RWPE1 (cell line): ENCODE measurements around the gene RAD51AP2.
A peak's percentile ranks its signal among the peaks of the same experiment; 100 is the strongest.

Experiments
- CTCF ChIA-PET: fragments of 350-600 bp; sonication (Branson Sonifier 250); formaldehyde crosslinking; extraction: SDS; loops from one replicate; lab custom pipeline; 2021; lab: Yijun Ruan, JAX
- POLR2A ChIA-PET: fragments of 400-600 bp; formaldehyde crosslinking; extraction: SDS; loops from one replicate; lab custom pipeline; 2020; ENCODE audit warnings: antibody characterized with exemption; ENCODE audit not compliant: low non-redundant PET; lab: Yijun Ruan, JAX
- DNase-seq: peaks from one replicate; pipeline ENCODE4 v3.0.0; 2012; ENCODE audit warnings: low spot score
- H3K27ac ChIP-seq: fragments of 450-650 bp; 2 replicates; pipeline ENCODE4 v1.5.1; 2017
- TF ChIP-seq, protein P1 (sequence below): fragments of 450-650 bp; conservative IDR thresholded peaks from 2 replicates; pipeline ENCODE4 v1.5.1; 2017; ENCODE audit warnings: low read depth, mild to moderate bottlenecking

RAD51AP2 gene

DNA sequence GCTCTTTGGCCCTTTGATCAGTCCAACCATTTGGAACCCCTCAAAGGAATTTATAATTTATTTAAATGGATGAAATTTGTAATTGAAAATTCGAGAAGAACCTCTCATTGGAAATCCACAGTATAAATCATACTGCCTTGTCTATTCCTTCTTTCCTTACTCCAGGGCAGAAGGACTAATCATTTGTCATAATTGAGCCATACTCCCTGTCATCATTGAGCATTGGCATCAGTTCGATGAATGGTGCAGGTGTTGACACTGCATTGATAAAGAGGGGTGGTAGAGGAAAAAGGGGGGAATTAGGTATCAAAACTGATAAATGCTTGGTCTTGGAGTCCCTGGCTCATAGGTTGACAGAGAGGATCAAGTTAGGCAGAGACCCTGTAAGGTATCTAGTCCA lies 24.2 kb upstream of the RAD51AP2 start:
- CTCF ChIA-PET: no interaction called here
- TF ChIP-seq, protein P1, sequence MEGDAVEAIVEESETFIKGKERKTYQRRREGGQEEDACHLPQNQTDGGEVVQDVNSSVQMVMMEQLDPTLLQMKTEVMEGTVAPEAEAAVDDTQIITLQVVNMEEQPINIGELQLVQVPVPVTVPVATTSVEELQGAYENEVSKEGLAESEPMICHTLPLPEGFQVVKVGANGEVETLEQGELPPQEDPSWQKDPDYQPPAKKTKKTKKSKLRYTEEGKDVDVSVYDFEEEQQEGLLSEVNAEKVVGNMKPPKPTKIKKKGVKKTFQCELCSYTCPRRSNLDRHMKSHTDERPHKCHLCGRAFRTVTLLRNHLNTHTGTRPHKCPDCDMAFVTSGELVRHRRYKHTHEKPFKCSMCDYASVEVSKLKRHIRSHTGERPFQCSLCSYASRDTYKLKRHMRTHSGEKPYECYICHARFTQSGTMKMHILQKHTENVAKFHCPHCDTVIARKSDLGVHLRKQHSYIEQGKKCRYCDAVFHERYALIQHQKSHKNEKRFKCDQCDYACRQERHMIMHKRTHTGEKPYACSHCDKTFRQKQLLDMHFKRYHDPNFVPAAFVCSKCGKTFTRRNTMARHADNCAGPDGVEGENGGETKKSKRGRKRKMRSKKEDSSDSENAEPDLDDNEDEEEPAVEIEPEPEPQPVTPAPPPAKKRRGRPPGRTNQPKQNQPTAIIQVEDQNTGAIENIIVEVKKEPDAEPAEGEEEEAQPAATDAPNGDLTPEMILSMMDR: no peak
- H3K27ac ChIP-seq: no peak overlapping the region
- POLR2A ChIA-PET: no interaction called here
- DNase-seq: no peak

DNA sequence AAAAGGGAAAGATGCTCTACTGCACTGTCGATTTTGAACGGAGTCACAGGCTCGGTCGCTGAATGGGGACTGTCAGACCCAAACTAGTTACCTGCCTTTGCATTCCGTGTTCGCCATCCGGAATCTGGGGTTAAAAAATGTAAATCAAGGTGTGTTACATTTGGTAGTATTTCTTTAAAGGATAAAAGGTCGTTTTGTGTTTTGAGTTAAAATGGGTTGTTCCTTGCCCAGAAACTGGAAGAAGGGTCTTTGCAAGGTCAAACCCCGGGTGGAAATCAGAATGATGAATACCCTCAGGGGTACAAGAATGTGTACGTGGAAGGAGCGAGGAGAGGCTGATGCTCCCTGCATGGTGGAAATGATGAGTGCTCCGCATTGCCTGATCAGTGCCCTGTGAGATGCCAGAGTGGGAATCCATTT lies 23.3 kb upstream of the RAD51AP2 start:
- DNase-seq: no peak
- no peak overlapping the region for H3K27ac ChIP-seq
- ChIA-PET CTCF (no interaction called here), POLR2A (no interaction called here)
- TF ChIP-seq, protein P1: no peak

DNA sequence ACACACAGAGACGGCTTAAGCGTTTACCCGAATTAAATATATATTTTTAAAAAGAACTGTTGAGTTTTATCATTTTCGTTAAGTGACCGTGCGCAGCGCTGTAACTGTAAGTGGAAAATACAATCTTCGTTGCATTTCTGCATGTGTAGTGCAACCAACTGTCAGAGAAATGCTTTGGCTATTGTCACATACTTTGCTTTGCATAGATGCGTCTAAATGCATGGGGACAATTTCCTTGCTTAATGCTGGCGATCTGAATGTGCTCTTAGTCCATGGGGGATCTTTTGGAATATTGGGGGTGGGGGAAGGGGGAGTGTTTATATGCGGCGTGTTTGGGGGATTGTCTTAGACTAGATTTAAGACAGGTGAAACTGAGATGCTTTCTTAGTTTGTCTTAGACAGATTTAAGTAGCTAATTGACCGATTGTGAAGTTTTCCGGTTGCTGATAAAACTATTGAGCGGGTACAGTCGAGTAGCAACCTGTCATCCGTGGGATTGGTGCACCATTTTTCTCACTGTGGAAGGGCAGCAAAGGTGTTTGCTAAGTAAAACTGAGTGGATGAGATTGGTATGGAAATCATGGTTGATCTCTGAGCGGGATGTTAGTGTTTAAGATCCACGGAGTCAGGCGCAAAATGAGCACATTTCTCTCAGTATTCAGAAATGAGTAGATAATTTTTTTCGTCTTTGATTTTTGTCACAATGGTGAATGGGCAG lies 22.7 kb upstream of the RAD51AP2 start:
- TF ChIP-seq, protein P1: no peak
- CTCF ChIA-PET: no interaction called here
- POLR2A ChIA-PET: no interaction called here
- no peak for DNase-seq
- H3K27ac ChIP-seq: peak overlapping the region; percentile 89

DNA sequence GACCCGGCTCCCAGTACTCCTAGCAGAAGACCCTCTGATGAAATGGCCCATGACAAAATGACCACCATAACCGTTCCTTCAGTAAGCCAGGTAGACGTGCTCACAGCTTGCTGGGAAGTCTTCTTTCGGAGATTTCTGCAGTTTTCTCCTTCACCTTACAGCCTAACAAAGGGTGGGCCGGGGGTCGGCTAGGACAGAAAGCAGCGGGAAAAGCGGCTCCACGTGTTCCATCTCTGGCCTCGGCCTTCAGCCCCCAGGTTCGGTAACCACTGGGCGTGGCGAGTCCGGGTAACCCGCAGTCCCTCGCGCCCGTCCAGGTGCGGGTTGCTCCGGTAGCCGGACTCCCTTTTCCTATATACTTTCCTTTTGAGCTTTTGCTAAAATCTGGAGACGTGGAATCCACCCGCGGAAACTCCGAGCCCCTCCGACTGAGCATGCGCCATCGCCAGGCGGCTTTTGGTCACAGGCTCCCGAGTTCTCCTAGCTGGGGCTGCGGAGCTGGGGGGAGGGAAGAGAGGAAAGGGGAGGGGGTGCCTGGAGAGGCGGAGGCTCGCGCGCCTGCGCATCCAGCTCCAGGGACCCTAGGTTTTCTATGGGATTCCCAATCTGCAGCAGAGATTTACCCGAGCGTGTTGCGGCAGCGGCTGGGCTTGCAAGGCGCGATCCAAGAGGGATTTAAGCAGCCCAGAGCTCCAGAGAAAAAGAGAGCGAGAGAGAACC lies 22.0 kb upstream of the RAD51AP2 start, which contains the start of gene VSNL1:
Gene VSNL1 (plus strand): TSS at position 604 of the 720 bp plus-strand sequence. CDS start 51,379 bp downstream, outside the sequence.
- DNase-seq: peak; percentile 23
- H3K27ac ChIP-seq: peak within 1 kb of the TSS; percentile 89
- ChIA-PET CTCF (interaction anchor here (1.7 kb wide), 1 partner anchor 106 kb away, joined by 5 read pairs; no protein-coding TSS in a partner anchor), POLR2A (no interaction called here)
- TF ChIP-seq, protein P1: no peak

DNA sequence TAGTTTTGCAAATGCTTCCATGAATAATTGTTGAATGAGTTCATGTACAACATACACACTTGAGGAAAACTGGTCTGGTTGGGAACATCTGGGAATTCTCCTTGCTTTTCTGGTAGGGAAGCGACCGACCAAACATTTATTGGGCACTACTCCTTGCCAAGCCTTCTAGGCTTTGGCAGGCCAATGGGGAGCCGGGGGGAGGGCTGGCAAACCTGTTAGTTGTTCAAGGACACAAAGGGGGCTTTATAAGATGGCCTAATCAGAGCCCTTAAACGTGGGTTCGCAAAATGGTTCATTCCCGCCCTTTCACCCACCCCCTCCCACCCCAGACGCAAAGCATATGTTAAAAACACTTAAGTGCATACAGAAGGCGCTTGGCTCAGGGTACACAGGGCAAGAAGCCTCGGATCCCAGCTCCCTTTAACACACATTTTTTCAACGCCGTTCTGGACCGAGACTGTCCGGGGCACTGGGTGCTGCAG lies 21.4 kb upstream of the RAD51AP2 start:
- ChIA-PET POLR2A (no interaction called here), CTCF (interaction anchor here (1.7 kb wide), 1 partner anchor 106 kb away, joined by 5 read pairs; no protein-coding TSS in a partner anchor)
- peak overlapping the region; percentile 89 for H3K27ac ChIP-seq
- TF ChIP-seq, protein P1: no peak
- DNase-seq: no peak

DNA sequence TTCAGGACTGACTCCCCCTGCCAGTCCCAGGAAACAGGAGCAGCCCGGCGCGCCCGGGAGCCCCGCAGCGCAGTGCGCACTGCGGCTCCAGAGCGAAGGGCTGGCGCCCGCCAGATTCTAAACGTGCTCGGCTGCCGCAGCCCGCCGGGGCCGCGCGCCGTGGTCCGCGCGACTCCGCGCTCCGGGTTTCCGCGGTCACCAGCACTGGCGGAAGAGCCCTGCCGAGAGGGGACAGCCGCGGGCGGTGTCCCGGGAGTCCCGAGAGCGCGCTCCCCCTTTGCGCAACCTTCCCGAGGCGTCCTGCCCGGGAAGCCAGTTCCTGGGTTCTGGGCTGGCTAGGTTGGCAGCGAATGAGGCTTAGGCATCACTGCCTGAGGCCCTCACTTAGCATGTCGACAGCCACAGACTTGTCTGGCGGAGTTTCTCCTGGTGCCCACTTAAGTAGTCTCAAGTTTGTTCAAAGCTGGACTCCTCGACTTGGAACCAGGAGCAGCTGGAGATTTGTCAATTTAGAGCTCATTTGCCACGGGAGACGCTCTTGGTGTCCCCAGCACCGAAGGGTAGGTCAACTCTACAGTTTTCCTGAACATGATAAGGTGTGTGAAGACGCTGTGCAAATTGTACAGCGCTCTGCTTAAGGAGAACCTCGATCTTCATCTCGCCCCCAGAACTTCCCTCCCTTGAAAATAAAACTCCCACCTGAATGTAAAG lies 20.8 kb upstream of the RAD51AP2 start:
- POLR2A ChIA-PET: no interaction called here
- H3K27ac ChIP-seq: peak overlapping the region; percentile 89
- CTCF ChIA-PET: interaction anchor here (0.6 to 1.7 kb wide), 3 partner anchors 107 to 281 kb away, joined by 3 to 5 read pairs (median 4); no protein-coding TSS in a partner anchor
- peak; percentile 52 for DNase-seq
- TF ChIP-seq, protein P1: no peak
